HAP-1 (cell line): ENCODE results near the gene KRT83.
"Not testable (repeated sequence)": the region's sequence is repeated elsewhere in the genome, so short reads cannot be mapped to it uniquely, and the experiment has no call there.

Experiments
- DNase-seq, 2 experiments: peaks; one replicate each; pipeline ENCODE4 v3.0.0-alpha.2; 2016 to 2020; ENCODE audit warnings: low spot score in 2 of 2
- H3K27me3 ChIP-seq: fragments of 250-450 bp; sonication (Bioruptor Pico); 2 replicates; pipeline ENCODE4 v1.5.1; 2020; ENCODE audit warnings: low read depth, mild to moderate bottlenecking, moderate library complexity
- H3K36me3 ChIP-seq: fragments of 250-450 bp; sonication (Bioruptor Pico); replicated peaks from 2 replicates; pipeline ENCODE4 v1.5.1; 2020; ENCODE audit warnings: mild to moderate bottlenecking
- H3K4me1 ChIP-seq: fragments of 250-450 bp; sonication (Bioruptor Pico); 2 replicates; pipeline ENCODE4 v1.5.1; 2020; ENCODE audit warnings: mild to moderate bottlenecking
- H3K4me3 ChIP-seq: fragments of 250-450 bp; sonication (Bioruptor Pico); 2 replicates; pipeline ENCODE4 v1.5.1; 2020; ENCODE audit warnings: mild to moderate bottlenecking, moderate library complexity
- H3K9me3 ChIP-seq: fragments of 250-450 bp; sonication (Bioruptor Pico); 2 replicates; pipeline ENCODE4 v1.5.1; 2020; ENCODE audit warnings: mild to moderate bottlenecking, moderate library complexity
- in situ Hi-C: fragments of 300-500 bp; cut with MboI; formaldehyde crosslinking; loops from 3 replicates; pipeline ENCODE4 v1.14.3; 2020; ENCODE audit warnings: low sequenced_read_pairs, inconsistent platforms, mixed read lengths

KRT83 gene

GRCh38 chr12:52306731-52307130 is 14.5 kb downstream of the KRT83 start:
- Histone ChIP-seq H3K4me1 (no peaks in the 10 kb centered on the region), H3K9me3 (no peaks in the 10 kb centered on the region), H3K27me3 (peaks cover 21% of the 10 kb centered on the region), H3K4me3 (no peak overlapping the region), H3K36me3 (no peaks in the 10 kb centered on the region)
- in situ Hi-C loops, result no loop called here
- no peak for DNase-seq

- Histone ChIP-seq H3K36me3 (no peaks in the 10 kb centered on the region), H3K27me3 (peaks cover 21% of the 10 kb centered on the region), H3K4me1 (no peaks in the 10 kb centered on the region), H3K9me3 (no peaks in the 10 kb centered on the region), H3K4me3 (no peak overlapping the region)
- in situ Hi-C loops, result no loop called here
- DNase-seq, result no peak
Observed at GRCh38 chr12:52305921-52306705, 15.1 kb downstream of the KRT83 start.

DNA sequence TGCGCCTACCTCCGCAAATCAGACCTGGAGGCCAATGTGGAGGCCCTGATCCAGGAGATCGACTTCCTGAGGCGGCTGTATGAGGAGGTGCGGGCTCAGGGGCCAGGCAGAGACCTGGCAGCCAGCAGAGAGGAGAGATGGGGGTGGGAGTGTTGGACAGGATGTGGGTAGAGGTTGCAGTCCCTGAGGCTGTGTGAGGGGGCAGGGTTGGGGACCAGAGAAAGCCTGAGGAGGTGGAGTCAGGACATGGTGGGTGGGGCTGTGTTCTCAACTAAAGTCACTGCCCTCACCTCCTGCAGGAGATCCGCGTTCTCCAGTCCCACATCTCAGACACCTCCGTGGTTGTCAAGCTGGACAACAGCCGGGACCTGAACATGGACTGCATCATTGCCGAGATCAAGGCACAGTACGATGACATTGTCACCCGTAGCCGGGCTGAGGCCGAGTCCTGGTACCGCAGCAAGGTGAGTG is 16.2 kb downstream of the KRT83 start:
- DNase-seq, H3K4me3 ChIP-seq, in situ Hi-C loops, H3K36me3 ChIP-seq, H3K4me1 ChIP-seq, H3K9me3 ChIP-seq: not testable (repeated sequence)
- H3K27me3 ChIP-seq, result peaks cover 21% of the 10 kb centered on the region

DNA sequence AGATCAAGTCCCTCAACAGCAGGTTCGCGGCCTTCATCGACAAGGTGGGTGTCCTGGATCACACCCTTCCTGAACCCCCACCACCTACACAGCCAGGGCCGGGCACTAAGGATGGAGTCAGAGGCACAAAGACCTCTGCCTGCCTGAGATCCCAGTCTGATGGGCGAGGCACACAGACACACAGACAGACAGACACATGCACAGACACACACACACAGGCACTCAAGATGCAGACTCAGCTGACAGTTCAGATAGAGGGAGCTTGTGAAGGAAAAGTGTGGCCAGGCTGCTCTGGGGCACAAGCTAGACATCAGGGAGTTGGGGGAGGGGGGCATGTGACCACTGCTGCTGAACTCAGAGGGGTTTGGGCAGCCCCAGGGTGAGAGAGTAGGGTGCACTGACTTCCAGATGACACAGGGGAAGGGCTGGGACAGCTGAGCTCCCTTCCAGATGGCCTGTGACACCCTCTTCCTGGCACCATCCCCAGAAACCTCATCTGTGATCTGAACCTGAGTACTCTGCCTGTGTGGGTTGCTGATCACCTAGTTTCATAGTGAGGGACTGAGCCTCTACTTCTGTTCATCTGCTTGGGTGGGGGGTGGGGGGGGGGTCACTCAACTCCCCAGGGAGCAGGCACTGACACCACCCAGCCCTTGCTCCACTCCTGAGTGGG is 18.8 kb downstream of the KRT83 start:
- H3K4me3 ChIP-seq, H3K9me3 ChIP-seq, in situ Hi-C loops, H3K4me1 ChIP-seq, DNase-seq, H3K36me3 ChIP-seq, H3K27me3 ChIP-seq: not testable (repeated sequence)

GRCh38 chr12:52301721-52302120 is 19.5 kb downstream of the KRT83 start:
- H3K27me3 ChIP-seq, H3K4me1 ChIP-seq, DNase-seq, H3K9me3 ChIP-seq, in situ Hi-C loops, H3K36me3 ChIP-seq, H3K4me3 ChIP-seq: not testable (repeated sequence)

- in situ Hi-C loops, result no loop called here
- no peaks in the 10 kb centered on the region for H3K36me3 ChIP-seq
- no peaks in the 10 kb centered on the region; the same call in 1 of the 2 replicates for H3K27me3 ChIP-seq
- H3K9me3 ChIP-seq, result no peaks in the 10 kb centered on the region
- no peaks in the 10 kb centered on the region for H3K4me1 ChIP-seq
- DNase-seq, result no peak
- no peak overlapping the region for H3K4me3 ChIP-seq
Observed at GRCh38 chr12:52300796-52301691, 20.2 kb downstream of the KRT83 start.

DNA sequence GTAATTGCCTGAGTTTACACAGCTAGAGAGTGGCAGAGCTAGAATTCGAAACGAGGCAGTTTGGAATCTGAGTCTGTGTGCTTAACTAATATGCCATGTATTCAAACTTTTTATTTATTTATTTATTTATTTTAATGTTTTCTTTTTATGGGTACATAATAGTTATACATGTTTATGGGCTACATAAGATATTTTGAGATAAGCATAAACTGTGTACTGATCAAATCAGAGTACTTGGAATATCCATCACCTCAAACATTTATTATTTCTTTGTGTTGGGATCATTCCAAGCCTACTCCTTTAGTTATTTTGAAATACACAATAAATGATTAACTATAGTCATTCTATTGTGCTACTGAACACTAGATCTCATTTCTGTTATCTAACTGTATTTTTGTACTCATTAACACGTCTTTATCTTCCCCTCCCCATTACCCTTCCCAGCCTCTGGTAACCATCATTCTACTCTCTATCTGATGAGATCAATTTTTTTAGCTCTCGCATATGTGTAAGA is 22.5 kb downstream of the KRT83 start:
- in situ Hi-C loops, result no loop called here
- peaks cover 2% of the 10 kb centered on the region; the same call in 1 of the 2 replicates for H3K27me3 ChIP-seq
- H3K9me3 ChIP-seq, result no peaks in the 10 kb centered on the region
- no peak overlapping the region for H3K4me3 ChIP-seq
- no peaks in the 10 kb centered on the region for H3K4me1 ChIP-seq
- H3K36me3 ChIP-seq, result no peaks in the 10 kb centered on the region
- DNase-seq, result no peak

GRCh38 chr12:52296572-52297215 is 24.5 kb downstream of the KRT83 start:
- no peaks in the 10 kb centered on the region for H3K9me3 ChIP-seq
- no peaks in the 10 kb centered on the region for H3K4me1 ChIP-seq

DNA sequence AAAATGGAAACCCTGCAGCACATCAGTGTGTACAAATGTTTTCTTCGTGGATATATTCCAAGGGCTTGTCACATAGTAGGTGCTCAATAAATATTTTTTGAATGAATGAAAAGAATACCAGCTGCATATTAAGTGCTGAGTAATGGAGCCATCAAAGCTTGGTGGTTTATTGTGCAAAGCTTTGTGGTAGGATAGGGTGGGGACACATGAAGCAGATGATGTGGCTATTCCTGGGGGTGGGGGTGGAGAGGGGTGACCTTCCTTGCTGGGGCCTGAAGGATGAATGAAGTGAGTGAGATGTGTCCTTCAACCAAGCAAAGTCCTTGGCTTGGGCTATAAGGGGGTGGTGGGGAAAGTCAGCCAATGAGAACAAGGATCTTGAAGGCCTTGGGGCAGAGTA is 25.5 kb downstream of the KRT83 start:
- H3K4me1 ChIP-seq, result no peaks in the 10 kb centered on the region
- in situ Hi-C loops, result no loop called here
- no peak overlapping the region for H3K4me3 ChIP-seq
- no peaks in the 10 kb centered on the region for H3K36me3 ChIP-seq
- H3K9me3 ChIP-seq, result no peaks in the 10 kb centered on the region
- DNase-seq, result no peak
- peaks cover 5% of the 10 kb centered on the region; the same call in 1 of the 2 replicates for H3K27me3 ChIP-seq

More at GRCh38 chr12:52296572-52297215, 24.5 kb downstream of the KRT83 start:
- DNase-seq, result no peak
- no peaks in the 10 kb centered on the region for H3K36me3 ChIP-seq
- H3K27me3 ChIP-seq, result peaks cover 4% of the 10 kb centered on the region
- in situ Hi-C loops, result no loop called here
- no peak overlapping the region for H3K4me3 ChIP-seq

DNA sequence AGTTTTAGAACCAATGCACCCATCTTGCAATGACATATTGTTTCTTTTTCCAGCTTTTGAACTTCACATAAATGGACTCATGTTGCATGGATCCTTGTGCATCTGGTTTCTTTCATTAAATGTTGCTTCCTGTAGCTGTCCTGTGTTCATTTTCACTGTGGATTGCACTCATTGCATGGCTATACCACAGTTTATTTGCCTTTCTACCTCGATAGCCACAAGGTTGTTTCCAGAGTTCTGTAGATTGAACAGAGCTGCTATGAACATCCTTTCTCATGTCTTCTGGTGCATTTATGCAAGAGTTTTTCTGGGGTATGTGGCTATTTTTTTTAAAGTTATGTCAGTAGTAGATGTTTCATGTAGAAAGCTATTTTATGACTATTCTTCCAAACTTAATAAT is 26.4 kb downstream of the KRT83 start:
- H3K4me3 ChIP-seq, result no peak overlapping the region
- H3K27me3 ChIP-seq, result peaks cover 5% of the 10 kb centered on the region; the same call in 1 of the 2 replicates
- H3K4me1 ChIP-seq, result no peaks in the 10 kb centered on the region
- H3K36me3 ChIP-seq, result no peaks in the 10 kb centered on the region
- no peaks in the 10 kb centered on the region for H3K9me3 ChIP-seq
- DNase-seq, result no peak
- in situ Hi-C loops, result no loop called here

DNA sequence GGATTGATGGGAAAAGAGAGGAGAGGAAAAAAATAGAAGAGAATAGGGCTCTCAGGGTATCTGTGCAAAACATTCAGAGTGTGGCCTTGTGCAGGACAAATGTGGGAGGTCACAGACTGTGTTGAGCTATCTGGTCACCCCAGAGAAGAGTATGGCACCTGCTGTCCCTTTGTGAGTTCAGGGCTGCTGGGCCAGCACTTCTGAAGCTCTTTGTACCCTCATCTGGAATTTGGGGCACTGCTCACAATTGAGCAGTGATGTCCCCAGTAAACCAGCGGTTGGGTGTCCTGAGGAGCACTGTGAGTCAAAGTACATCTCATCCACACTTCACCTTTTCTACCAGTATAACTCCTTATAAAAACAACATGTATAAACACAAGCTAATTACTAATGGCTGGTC is 27.3 kb downstream of the KRT83 start:
- H3K4me1 ChIP-seq, result no peaks in the 10 kb centered on the region
- peaks cover 5% of the 10 kb centered on the region; the same call in 1 of the 2 replicates for H3K27me3 ChIP-seq
- DNase-seq, result no peak
- no peaks in the 10 kb centered on the region for H3K36me3 ChIP-seq
- H3K9me3 ChIP-seq, result no peaks in the 10 kb centered on the region
- in situ Hi-C loops, result no loop called here
- H3K4me3 ChIP-seq, result no peak overlapping the region

DNA sequence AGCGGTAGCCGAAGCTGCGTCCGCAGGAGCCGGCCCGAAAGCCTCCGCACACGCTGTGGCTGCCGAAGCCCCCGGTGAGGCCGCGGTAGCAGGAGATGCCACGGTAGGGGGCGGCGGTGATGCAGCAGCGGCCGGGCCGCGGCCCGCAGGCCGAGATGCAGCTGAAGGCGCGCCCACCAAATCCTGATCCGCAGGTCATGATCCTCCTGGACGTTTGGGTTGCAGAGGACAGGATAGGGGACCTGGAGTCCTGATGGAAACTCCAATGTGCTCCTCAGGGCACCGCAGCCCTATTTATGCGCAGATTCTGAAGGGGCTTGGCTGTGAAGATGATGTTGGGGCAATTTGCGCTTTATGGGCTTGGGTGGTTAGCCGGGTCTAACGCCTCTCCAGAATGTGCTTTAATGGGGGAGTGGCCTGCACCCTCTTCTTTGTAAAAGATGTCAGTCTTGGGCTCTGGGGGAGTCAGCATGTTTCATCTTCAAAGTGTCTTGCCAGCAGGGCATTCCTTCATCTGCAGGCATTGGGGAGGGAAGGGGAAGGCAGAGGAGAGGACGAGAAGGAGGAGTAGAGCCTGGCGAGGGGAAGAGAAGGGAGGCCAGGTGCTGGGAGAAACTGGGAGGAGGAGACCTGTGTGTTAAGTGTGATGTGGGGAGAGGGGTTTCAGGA is 29.8 kb downstream of the KRT83 start, which contains the start of gene KRT81:
Gene KRT81, minus strand, starts transcription at position 268 of the 669 bp plus-strand sequence. Its CDS starts 69 bp downstream, at position 199.
- in situ Hi-C loops, result no loop called here
- H3K9me3 ChIP-seq, result no peaks in the 10 kb centered on the region
- no peaks in the 10 kb centered on the region for H3K4me1 ChIP-seq

More for the DNA sequence above, 29.8 kb downstream of the KRT83 start, which contains the start of gene KRT81:
- no peak within 1 kb of the TSS for H3K4me3 ChIP-seq
- peaks cover 5% of the 10 kb centered on the region; the same call in 1 of the 2 replicates for H3K27me3 ChIP-seq
- H3K36me3 ChIP-seq, result no peaks in the 10 kb centered on the region
- no peak for DNase-seq
